T-helper 2 cell treated with Interferon-gamma antibody and Interleukin-4, amounts not matched to agents 5 μg/mL and 100 μg/mL, for 36 hours (primary cell): ENCODE measurements around the gene NID2.

Source experiments
- DNase-seq: peaks from one replicate; pipeline ENCODE4 v3.0.0; 2021; ENCODE audit warnings: low spot score
- H3K27ac Mint-ChIP-seq: one replicate; pipeline ENCODE4 v1.8.0; 2021; ENCODE audit warnings: mild to moderate bottlenecking, mixed read lengths
- H3K27me3 Mint-ChIP-seq: one replicate; pipeline ENCODE4 v1.8.0; 2021; ENCODE audit warnings: low read depth, mixed read lengths
- H3K36me3 Mint-ChIP-seq: one replicate; pipeline ENCODE4 v1.8.0; 2021; ENCODE audit warnings: low read depth, mixed read lengths
- H3K4me1 Mint-ChIP-seq: one replicate; pipeline ENCODE4 v1.8.0; 2021; ENCODE audit warnings: low read depth, mixed read lengths
- H3K4me3 Mint-ChIP-seq: one replicate; pipeline ENCODE4 v1.8.0; 2022; ENCODE audit warnings: mild to moderate bottlenecking, moderate library complexity, mixed read lengths
- H3K9me3 Mint-ChIP-seq: one replicate; pipeline ENCODE4 v1.8.0; 2021; ENCODE audit warnings: mixed read lengths

Gene NID2

GRCh38 chr14:52094546-52095271, 25.9 kb upstream of the NID2 start:
- H3K27me3 Mint-ChIP-seq: peaks cover 30% of the 10 kb centered on the region
- no peak overlapping the region for H3K4me3 Mint-ChIP-seq
- H3K9me3 Mint-ChIP-seq: no peaks in the 10 kb centered on the region
- no peak overlapping the region for H3K27ac Mint-ChIP-seq
- no peaks in the 10 kb centered on the region for H3K36me3 Mint-ChIP-seq
- DNase-seq: no peak
- H3K4me1 Mint-ChIP-seq: no peaks in the 10 kb centered on the region

DNA sequence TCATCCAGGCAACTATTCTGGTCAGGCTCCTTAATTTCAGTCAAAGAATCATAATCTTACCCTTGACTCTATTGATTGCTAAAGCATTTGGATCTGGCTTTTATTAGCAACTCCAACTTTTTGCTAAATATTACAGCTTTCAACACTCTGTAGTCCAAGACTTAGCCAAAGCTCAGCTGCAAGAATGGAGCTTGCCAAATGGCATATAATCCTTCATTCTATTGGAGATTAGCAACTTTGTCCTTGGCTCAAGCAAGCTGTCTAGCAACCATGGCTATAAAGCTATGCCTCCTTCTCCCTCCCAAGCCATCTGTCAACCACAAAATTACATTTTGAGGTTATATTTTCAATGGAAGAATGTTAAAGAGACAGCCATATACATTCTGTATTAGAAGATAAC, 23.1 kb upstream of the NID2 start:
- Mint-ChIP-seq H3K27ac (no peak overlapping the region), H3K4me1 (no peaks in the 10 kb centered on the region), H3K27me3 (peaks cover 21% of the 10 kb centered on the region), H3K4me3 (no peak overlapping the region), H3K9me3 (no peaks in the 10 kb centered on the region), H3K36me3 (no peaks in the 10 kb centered on the region)
- DNase-seq: no peak

DNA sequence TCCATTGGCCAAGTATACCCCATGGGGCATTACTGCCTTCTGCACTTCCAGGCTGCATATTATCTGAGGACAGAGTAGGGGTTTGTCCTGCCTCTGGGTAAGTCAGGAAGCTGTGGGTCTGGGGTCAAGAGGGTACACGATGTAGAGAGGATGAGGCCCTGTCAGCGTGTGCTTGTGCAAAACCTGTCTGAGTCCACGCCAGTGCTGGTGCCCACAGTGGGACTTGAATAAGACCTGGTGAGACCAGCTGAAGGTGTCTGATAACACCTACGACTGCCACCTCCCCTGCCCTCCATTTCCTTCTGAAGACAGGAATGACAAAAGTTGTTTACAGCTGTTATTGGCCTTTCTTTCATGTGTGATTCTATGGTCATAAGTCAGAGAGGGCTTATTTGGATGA, 22.1 kb upstream of the NID2 start:
- no peak for DNase-seq
- H3K9me3 Mint-ChIP-seq: no peaks in the 10 kb centered on the region
- no peak overlapping the region for H3K4me3 Mint-ChIP-seq
- no peak overlapping the region for H3K27ac Mint-ChIP-seq
- H3K36me3 Mint-ChIP-seq: no peaks in the 10 kb centered on the region
- peaks cover 21% of the 10 kb centered on the region for H3K27me3 Mint-ChIP-seq
- H3K4me1 Mint-ChIP-seq: no peaks in the 10 kb centered on the region

DNA sequence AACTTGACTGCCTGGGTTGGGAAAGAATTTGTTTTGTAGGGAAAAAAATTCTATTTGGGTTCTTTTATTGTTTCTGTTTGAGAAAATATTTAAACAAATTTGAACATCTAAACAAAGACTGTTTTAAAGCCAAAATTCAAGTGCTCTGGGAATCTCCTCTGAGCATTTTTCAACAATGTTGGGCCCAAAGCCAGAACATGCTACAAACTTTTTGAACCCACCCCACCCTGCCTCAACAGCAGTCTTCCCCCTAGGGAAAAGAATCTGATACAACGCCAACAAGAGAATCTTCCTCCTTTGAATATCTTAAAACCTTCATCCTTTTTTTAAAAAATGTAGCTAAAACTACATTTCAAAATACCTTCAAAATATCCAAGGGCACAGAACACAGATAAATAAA, 20.4 kb upstream of the NID2 start:
- Mint-ChIP-seq H3K27ac (no peak overlapping the region), H3K4me1 (no peaks in the 10 kb centered on the region), H3K4me3 (no peak overlapping the region), H3K27me3 (peaks cover 24% of the 10 kb centered on the region), H3K36me3 (no peaks in the 10 kb centered on the region), H3K9me3 (no peaks in the 10 kb centered on the region)
- DNase-seq: no peak

GRCh38 chr14:52086711-52087110, 17.9 kb upstream of the NID2 start:
- Mint-ChIP-seq H3K4me3 (no peak overlapping the region), H3K9me3 (no peaks in the 10 kb centered on the region), H3K27ac (no peak overlapping the region), H3K36me3 (no peaks in the 10 kb centered on the region), H3K27me3 (peaks cover 33% of the 10 kb centered on the region), H3K4me1 (no peaks in the 10 kb centered on the region)
- no peak for DNase-seq

DNA sequence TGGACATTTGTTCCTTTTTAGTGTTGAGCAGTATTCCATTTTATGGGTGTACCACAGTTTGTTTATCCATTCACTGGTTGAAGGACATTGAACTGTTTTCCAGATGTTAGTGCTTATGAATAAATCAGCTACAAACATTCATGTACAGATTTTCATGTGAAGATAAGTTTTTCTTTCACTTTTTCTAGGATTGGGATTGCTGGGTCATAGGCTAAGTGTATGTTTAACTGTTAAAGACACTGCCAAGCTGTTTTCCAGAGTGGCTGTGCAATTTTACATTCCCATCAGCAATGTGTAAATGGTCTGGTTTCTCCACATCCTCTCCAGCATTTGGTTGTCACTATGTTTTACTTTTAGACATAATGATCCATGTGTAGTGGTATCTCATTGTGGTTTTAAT, 14.0 kb upstream of the NID2 start:
- Mint-ChIP-seq H3K9me3 (no peaks in the 10 kb centered on the region), H3K27ac (no peak overlapping the region), H3K4me1 (no peaks in the 10 kb centered on the region), H3K4me3 (no peak overlapping the region), H3K36me3 (no peaks in the 10 kb centered on the region), H3K27me3 (peaks cover 46% of the 10 kb centered on the region)
- no peak for DNase-seq

DNA sequence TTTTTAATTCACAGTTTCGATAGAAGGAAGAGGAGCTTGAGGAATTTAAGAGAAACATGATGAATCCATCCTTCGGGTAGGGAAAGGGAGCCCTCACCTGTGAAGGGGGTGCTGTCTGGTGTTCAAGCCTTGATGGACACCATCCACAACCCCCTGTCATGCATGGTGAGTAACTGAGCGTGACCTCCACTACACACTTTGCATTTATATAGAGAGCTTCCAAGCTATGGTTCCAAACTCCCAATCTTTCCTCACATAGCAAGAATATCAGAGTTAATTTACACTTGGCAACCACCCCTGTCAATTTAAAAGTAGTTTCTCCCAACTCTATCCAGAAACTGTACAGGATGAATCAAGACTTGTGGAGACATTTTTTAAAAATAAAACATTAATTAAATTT, 13.1 kb upstream of the NID2 start:
- no peak for DNase-seq
- Mint-ChIP-seq H3K4me3 (no peak overlapping the region), H3K9me3 (no peaks in the 10 kb centered on the region), H3K36me3 (no peaks in the 10 kb centered on the region), H3K4me1 (no peaks in the 10 kb centered on the region), H3K27ac (no peak overlapping the region), H3K27me3 (peaks cover 49% of the 10 kb centered on the region)

DNA sequence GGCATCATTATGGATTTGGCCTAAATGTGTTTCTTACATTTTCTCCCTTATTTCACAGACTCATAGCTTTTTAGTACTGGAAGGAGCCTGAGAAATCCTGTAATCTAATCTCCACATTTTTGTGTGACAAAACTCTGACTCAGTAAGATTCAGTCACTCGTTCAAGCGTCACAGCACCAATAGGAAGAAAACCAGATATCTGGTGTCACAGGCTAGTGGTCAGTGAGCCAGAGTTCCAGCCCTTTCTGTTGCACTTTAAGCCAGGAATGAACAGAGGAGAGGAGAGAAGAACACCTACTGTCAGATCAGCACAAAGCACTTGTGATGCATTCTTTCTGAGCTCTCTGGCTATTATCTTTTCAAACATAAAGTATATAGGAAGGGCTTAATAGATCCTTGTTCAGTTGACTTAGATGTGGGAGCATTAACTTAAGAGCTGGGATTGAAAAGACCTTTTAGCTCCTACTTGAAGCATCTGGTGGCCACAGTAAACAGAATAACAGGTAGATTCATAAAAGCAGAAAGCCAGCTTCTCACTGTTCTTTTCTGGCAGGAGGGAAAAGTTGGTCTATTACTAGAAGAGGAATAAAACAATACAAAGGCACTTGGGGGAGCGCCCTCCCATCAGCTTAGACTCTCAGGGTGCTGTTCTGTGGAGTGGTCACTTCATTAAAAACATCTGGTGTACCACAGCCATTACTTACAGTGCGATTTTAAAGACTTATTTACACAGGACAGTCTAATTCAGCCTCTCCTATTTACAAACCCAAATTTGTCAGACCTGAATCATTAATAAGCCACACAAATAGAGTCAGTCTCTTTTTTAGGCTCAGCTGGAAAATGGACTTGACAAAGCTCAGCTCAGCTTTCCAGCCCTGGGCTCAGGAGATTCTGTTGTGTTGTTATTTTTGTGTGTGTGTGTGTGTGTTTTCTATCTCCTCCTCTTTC, 12.2 kb upstream of the NID2 start:
- DNase-seq: no peak
- no peak overlapping the region for H3K27ac Mint-ChIP-seq
- no peaks in the 10 kb centered on the region for H3K4me1 Mint-ChIP-seq
- H3K27me3 Mint-ChIP-seq: peaks cover 54% of the 10 kb centered on the region
- no peaks in the 10 kb centered on the region for H3K9me3 Mint-ChIP-seq
- no peak overlapping the region for H3K4me3 Mint-ChIP-seq
- H3K36me3 Mint-ChIP-seq: no peaks in the 10 kb centered on the region

- no peaks in the 10 kb centered on the region for H3K4me1 Mint-ChIP-seq
- no peak overlapping the region for H3K4me3 Mint-ChIP-seq
- no peaks in the 10 kb centered on the region for H3K9me3 Mint-ChIP-seq
- no peak overlapping the region for H3K27ac Mint-ChIP-seq
- no peaks in the 10 kb centered on the region for H3K36me3 Mint-ChIP-seq
- DNase-seq: no peak
- H3K27me3 Mint-ChIP-seq: peaks cover 48% of the 10 kb centered on the region
These were observed 11.4 kb upstream of the NID2 start for GRCh38 chr14:52080158-52080800.

- H3K4me1 Mint-ChIP-seq: no peaks in the 10 kb centered on the region
- no peaks in the 10 kb centered on the region for H3K36me3 Mint-ChIP-seq
- no peak overlapping the region for H3K27ac Mint-ChIP-seq
- peaks cover 43% of the 10 kb centered on the region for H3K27me3 Mint-ChIP-seq
- no peak for DNase-seq
- no peak overlapping the region for H3K4me3 Mint-ChIP-seq
- no peaks in the 10 kb centered on the region for H3K9me3 Mint-ChIP-seq
These were observed 10.5 kb upstream of the NID2 start for GRCh38 chr14:52079239-52079959.

DNA sequence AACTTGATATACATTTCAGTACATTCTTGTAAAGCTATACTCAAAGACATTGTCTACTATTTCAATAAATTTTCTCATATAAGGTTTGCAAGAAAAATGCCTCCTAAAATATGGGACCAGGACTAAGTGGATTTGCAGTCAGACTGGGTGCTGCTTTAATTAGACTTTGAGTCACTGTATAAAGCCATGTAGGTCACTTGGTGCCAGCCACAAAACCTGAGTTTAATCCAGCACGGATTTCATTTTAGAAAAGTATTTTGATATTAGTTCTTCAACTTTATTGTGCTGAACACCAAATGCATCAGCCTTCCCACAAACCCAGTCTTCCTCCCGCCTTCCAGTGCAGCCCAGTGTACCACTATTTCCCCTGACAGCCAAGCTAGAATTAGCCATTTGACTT, 9.9 kb upstream of the NID2 start:
- no peaks in the 10 kb centered on the region for H3K9me3 Mint-ChIP-seq
- H3K27ac Mint-ChIP-seq: no peak overlapping the region
- no peak for DNase-seq
- H3K36me3 Mint-ChIP-seq: no peaks in the 10 kb centered on the region
- no peaks in the 10 kb centered on the region for H3K4me1 Mint-ChIP-seq
- H3K4me3 Mint-ChIP-seq: no peak overlapping the region
- peaks cover 44% of the 10 kb centered on the region for H3K27me3 Mint-ChIP-seq

GRCh38 chr14:52078095-52078531, 9.3 kb upstream of the NID2 start:
- Mint-ChIP-seq H3K27ac (no peak overlapping the region), H3K36me3 (no peaks in the 10 kb centered on the region), H3K9me3 (no peaks in the 10 kb centered on the region), H3K4me3 (no peak overlapping the region), H3K4me1 (peaks cover 3% of the 10 kb centered on the region), H3K27me3 (peaks cover 44% of the 10 kb centered on the region)
- no peak for DNase-seq

DNA sequence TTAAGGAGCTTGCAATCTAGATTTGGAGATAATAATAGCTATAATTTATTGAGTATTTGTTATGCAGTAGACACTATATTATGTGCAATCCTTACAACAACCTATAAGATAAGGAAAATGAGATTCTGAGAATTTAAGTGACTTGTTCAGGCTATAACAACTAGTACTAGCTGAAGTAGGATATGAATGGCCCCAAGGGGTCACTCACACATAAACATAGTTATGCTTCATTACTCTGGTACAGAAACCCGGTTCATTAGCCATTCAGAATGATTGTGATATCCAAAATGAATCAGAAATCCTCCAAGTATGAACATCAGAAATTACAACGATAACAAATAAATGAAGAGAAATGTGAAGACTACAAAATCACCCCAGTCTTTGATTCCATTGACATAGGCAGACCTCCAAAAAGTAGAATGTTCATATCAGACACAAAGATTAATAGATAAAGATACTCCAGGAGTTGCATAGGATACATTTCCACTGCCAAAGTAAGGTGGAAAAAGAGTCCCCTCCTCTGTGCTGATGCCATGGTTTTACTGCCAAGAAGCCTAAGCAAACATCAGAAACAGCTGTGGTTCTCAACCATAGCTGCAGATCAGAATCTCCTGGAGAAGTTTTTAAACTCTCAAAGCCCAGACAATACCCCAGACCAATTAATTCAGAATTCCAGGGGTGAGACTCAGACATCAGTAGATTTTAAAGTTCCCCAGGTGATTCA, 8.6 kb upstream of the NID2 start:
- H3K36me3 Mint-ChIP-seq: no peaks in the 10 kb centered on the region
- peaks cover 7% of the 10 kb centered on the region for H3K4me1 Mint-ChIP-seq
- peaks cover 40% of the 10 kb centered on the region for H3K27me3 Mint-ChIP-seq
- no peaks in the 10 kb centered on the region for H3K9me3 Mint-ChIP-seq
- no peak for DNase-seq
- H3K4me3 Mint-ChIP-seq: no peak overlapping the region
- H3K27ac Mint-ChIP-seq: no peak overlapping the region
